NCI-H82 (cell line): ENCODE data around the gene MERTK.
A peak's percentile ranks its signal among the peaks of the same experiment; 100 is the strongest.

Source experiments
- DNase-seq: peaks from one replicate; lab custom pipeline; 2025; lab: John Stamatoyannopoulos, UW

The MERTK gene

DNA sequence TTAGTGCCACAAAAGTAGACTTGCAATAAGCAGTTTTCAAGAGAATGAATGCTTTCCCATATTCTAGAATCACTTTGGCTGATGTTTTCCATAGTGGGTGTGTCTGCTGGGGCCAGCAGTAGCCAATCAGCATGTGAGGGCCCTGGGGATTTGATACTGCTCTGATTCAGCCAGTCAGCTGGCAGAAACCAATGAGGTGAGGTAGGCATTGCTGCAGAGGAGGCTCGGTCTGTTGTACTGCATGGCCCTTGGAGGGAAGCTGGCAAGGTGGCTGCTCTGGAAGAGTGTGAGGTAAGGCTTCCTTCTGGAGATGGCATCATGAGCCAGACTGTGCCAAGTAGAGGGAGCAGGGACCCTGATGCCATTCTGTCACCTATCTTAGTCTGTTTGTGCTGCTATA, 179.4 kb downstream of the MERTK start:
- peak; percentile 15 for DNase-seq
